H1 (cell line): ENCODE data around the gene BCL2L12. TPM values are rescaled to one million over a fixed set of nuclear protein-coding genes. Genes with fewer than 3 reads are reported as not detected.

Experiments
- CTCF ChIA-PET: fragments of 300-600 bp; sonication (Branson Sonifier 250); formaldehyde crosslinking; loops from one replicate; lab custom pipeline; 2021; ENCODE audit not compliant: partially characterized antibody; lab: Charles Lee
- POLR2A ChIA-PET: fragments of 300-600 bp; sonication (Branson Sonifier 250); formaldehyde crosslinking; loops from one replicate; lab custom pipeline; 2021; ENCODE audit warnings: inconsistent platforms; ENCODE audit not compliant: partially characterized antibody; lab: Charles Lee
- DNase-seq, 2 experiments: peaks; one replicate each; pipeline versions ENCODE4 v3.0.0 to v3.0.0-alpha.2; 2010 to 2022; ENCODE audit warnings: low spot score in 2 of 2, low read depth in 1 of 2, mixed read lengths in 1 of 2
- FAIRE-seq: peaks from 2 replicates; lab custom pipeline; 2011; peaks lifted over from hg19 to GRCh38; lab: Jason Lieb, UNC
- H2AFZ ChIP-seq: 2 replicates; pipeline ENCODE4 v1.8.1; 2012; ENCODE audit warnings: low read length, inconsistent platforms
- H2AK5ac ChIP-seq: 2 replicates; pipeline ENCODE4 v1.6.1; 2013; ENCODE audit warnings: low read depth, low read length
- H2BK120ac ChIP-seq: replicated peaks from 2 replicates; pipeline ENCODE3; 2013; ENCODE audit warnings: low read depth, low read length, inconsistent platforms
- H2BK12ac ChIP-seq: 2 replicates; pipeline ENCODE4 v1.6.1; 2013; ENCODE audit warnings: low read depth, low read length
- H2BK15ac ChIP-seq: 2 replicates; pipeline ENCODE4 v1.6.1; 2013; ENCODE audit warnings: low read length
- H2BK20ac ChIP-seq: 2 replicates; pipeline ENCODE4 v1.6.1; 2013; ENCODE audit warnings: low read length
- H2BK5ac ChIP-seq: 2 replicates; pipeline ENCODE4 v1.6.1; 2013; ENCODE audit warnings: low read depth, low read length
- H3K14ac ChIP-seq: 2 replicates; pipeline ENCODE4 v1.6.1; 2013; ENCODE audit warnings: inconsistent platforms; ENCODE audit not compliant: insufficient read length
- H3K18ac ChIP-seq: 2 replicates; pipeline ENCODE4 v1.6.1; 2013; ENCODE audit warnings: low read length; ENCODE audit errors: extremely low read depth
- H3K23ac ChIP-seq: 2 replicates; pipeline ENCODE4 v1.6.1; 2013; ENCODE audit warnings: inconsistent platforms; ENCODE audit not compliant: insufficient read length
- H3K23me2 ChIP-seq: 2 replicates; pipeline ENCODE4 v1.6.1; 2013; ENCODE audit warnings: low read depth, low read length
- H3K27ac ChIP-seq: 2 replicates; pipeline ENCODE4 v1.6.1; 2011; ENCODE audit warnings: low read depth, low read length, inconsistent platforms
- H3K27me3 ChIP-seq, 4 experiments: replicated peaks in 1 of 4; 1 replicate in 1 of 4; 2 replicates in 3 of 4; pipeline versions ENCODE4 v1.6.1 to v1.8.1; 2011 to 2013; ENCODE audit warnings: low read length in 3 of 4, mild to moderate bottlenecking in 3 of 4, inconsistent platforms in 2 of 4, mixed read lengths in 2 of 4, moderate library complexity in 1 of 4; ENCODE audit not compliant: control insufficient read depth in 3 of 4, insufficient read depth in 3 of 4; ENCODE audit errors: extremely low read depth in 1 of 4
- H3K36me3 ChIP-seq, 4 experiments: 2 replicates each; pipeline versions ENCODE4 v1.6.1 to v1.8.1; 2011 to 2013; ENCODE audit warnings: mild to moderate bottlenecking in 4 of 4, low read length in 3 of 4, moderate library complexity in 2 of 4, control low read depth in 1 of 4, inconsistent platforms in 1 of 4; ENCODE audit not compliant: insufficient read depth in 4 of 4, control insufficient read depth in 2 of 4
- H3K4ac ChIP-seq: replicated peaks from 2 replicates; pipeline ENCODE3; 2013; ENCODE audit warnings: low read length, low read depth, mixed read lengths, inconsistent platforms; ENCODE audit not compliant: insufficient read length
- H3K4me1 ChIP-seq, 4 experiments: replicated peaks in 1 of 4; 1 replicate in 1 of 4; 2 replicates in 3 of 4; pipeline versions ENCODE4 v1.6.1 to v1.8.1; 2011 to 2013; ENCODE audit warnings: low read length in 3 of 4, inconsistent platforms in 2 of 4, mixed read lengths in 1 of 4; ENCODE audit not compliant: insufficient read depth in 4 of 4, control insufficient read depth in 3 of 4
- H3K4me2 ChIP-seq, 2 experiments: 2 replicates each; pipeline versions ENCODE4 v1.6.1 to v1.8.1; 2011 to 2013; ENCODE audit warnings: low read depth in 2 of 2, low read length in 2 of 2, control low read depth in 1 of 2, inconsistent platforms in 1 of 2, mild to moderate bottlenecking in 1 of 2; ENCODE audit not compliant: insufficient read depth in 1 of 2
- H3K4me3 ChIP-seq, 4 experiments: fragments of 200-600, 300-600 bp in 1 of 4; sonication (generic), shearing (Covaris generic), sonication (Bioruptor Twin) in 1 of 4; 2 replicates each; pipeline versions ENCODE4 v1.5.1 to v1.8.1; 2011 to 2016; ENCODE audit warnings: low read length in 4 of 4, low read depth in 3 of 4, control low read depth in 2 of 4, inconsistent platforms in 2 of 4, mild to moderate bottlenecking in 2 of 4, mixed read lengths in 1 of 4, moderate library complexity in 1 of 4; ENCODE audit not compliant: insufficient read depth in 2 of 4; ENCODE audit errors: extremely low read depth in 1 of 4
- H3K56ac ChIP-seq: replicated peaks from 2 replicates; pipeline ENCODE3; 2013; ENCODE audit warnings: low read depth, mild to moderate bottlenecking, mixed read lengths, low read length, inconsistent platforms; ENCODE audit not compliant: insufficient read length
- H3K79me1 ChIP-seq: 2 replicates; pipeline ENCODE4 v1.6.1; 2013; ENCODE audit warnings: low read depth, low read length, control low read depth
- H3K79me2 ChIP-seq, 2 experiments: 2 replicates each; pipeline versions ENCODE4 v1.6.1 to v1.8.1; 2012 to 2013; ENCODE audit warnings: low read length in 2 of 2, mild to moderate bottlenecking in 2 of 2, inconsistent platforms in 1 of 2; ENCODE audit not compliant: insufficient read depth in 2 of 2, control insufficient read depth in 1 of 2
- H3K9ac ChIP-seq, 4 experiments: replicated peaks in 1 of 4; 1 replicate in 1 of 4; 2 replicates in 3 of 4; pipeline versions ENCODE4 v1.6.1 to v1.8.1; 2011 to 2013; ENCODE audit warnings: low read depth in 3 of 4, low read length in 3 of 4, control low read depth in 2 of 4, mild to moderate bottlenecking in 2 of 4, moderate library complexity in 2 of 4, inconsistent platforms in 1 of 4; ENCODE audit errors: extremely low read depth in 1 of 4
- H3K9me3 ChIP-seq, 2 experiments: 2 replicates each; pipeline versions ENCODE4 v1.6.1 to v1.8.1; 2012 to 2013; ENCODE audit warnings: mild to moderate bottlenecking in 2 of 2, moderate library complexity in 2 of 2, control low read depth in 1 of 2, inconsistent platforms in 1 of 2, low read depth in 1 of 2, low read length in 1 of 2, mixed read lengths in 1 of 2; ENCODE audit not compliant: insufficient read depth in 2 of 2
- H4K20me1 ChIP-seq, 2 experiments: replicated peaks in 1 of 2; 2 replicates each; pipeline versions ENCODE3 to v1.8.1; 2011 to 2013; ENCODE audit warnings: inconsistent platforms in 2 of 2, low read length in 2 of 2, mild to moderate bottlenecking in 1 of 2; ENCODE audit not compliant: insufficient read depth in 2 of 2, control insufficient read depth in 1 of 2
- H4K5ac ChIP-seq: 2 replicates; pipeline ENCODE4 v1.6.1; 2013; ENCODE audit warnings: low read length, low read depth, mixed read lengths, inconsistent platforms; ENCODE audit not compliant: insufficient read length
- H4K8ac ChIP-seq: 2 replicates; pipeline ENCODE4 v1.8.0; 2013; ENCODE audit warnings: mild to moderate bottlenecking, moderate library complexity, low read length, inconsistent platforms; ENCODE audit not compliant: insufficient read depth; ENCODE audit errors: extremely low read depth
- H4K91ac ChIP-seq: replicated peaks from 2 replicates; pipeline ENCODE3; 2013; ENCODE audit warnings: low read length, mixed read lengths, inconsistent platforms; ENCODE audit not compliant: insufficient read length
- BCL11A ChIP-seq, 2 experiments: IDR thresholded peaks; one replicate each; pipeline ENCODE4 v1.6.1; 2011; ENCODE audit warnings: low read depth in 2 of 2, low read length in 2 of 2, mild to moderate bottlenecking in 2 of 2
- CBX5 ChIP-seq: fragments of 300-800, 300-1000 bp; sonication (generic); IDR thresholded peaks from 2 replicates; pipeline ENCODE4 v1.7.1; 2016; ENCODE audit warnings: antibody characterized with exemption, low read length, low read depth
- FOSL1 ChIP-seq: IDR thresholded peaks from 2 replicates; pipeline ENCODE4 v1.6.1; 2011; ENCODE audit warnings: mild to moderate bottlenecking, low read depth, low read length, moderate library complexity; ENCODE audit not compliant: insufficient read depth
- MAX ChIP-seq: IDR thresholded peaks from 2 replicates; pipeline ENCODE4 v1.6.1; 2012; ENCODE audit warnings: inconsistent platforms
- NRF1 ChIP-seq: IDR thresholded peaks from 2 replicates; pipeline ENCODE4 v1.6.1; 2011; ENCODE audit warnings: mild to moderate bottlenecking, low read depth, low read length, improper control_type of control experiment
- RAD21 ChIP-seq, 2 experiments: IDR thresholded peaks in 1 of 2; conservative IDR thresholded peaks in 1 of 2; 2 replicates each; pipeline ENCODE4 v1.6.1; 2011; ENCODE audit warnings: low read depth in 2 of 2, low read length in 2 of 2, improper control_type of control experiment in 1 of 2, inconsistent platforms in 1 of 2, mild to moderate bottlenecking in 1 of 2, moderate library complexity in 1 of 2
- WGBS, 2 experiments: shearing (Covaris generic) in 1 of 2; methylation state at CpG; one replicate each; pipeline versions ENCODE4 v1.1.6 to v1.1.7; 2013 to 2015; ENCODE audit warnings: low lambda C conversion rate in 2 of 2, mixed read lengths in 2 of 2, inconsistent platforms in 1 of 2, low coverage in 1 of 2, missing lambda C conversion rate in 1 of 2; ENCODE audit not compliant: insufficient replicate concordance in 2 of 2, insufficient coverage in 1 of 2, insufficient read length in 1 of 2; ENCODE audit errors: extremely low coverage in 1 of 2, missing lambda C conversion rate in 1 of 2; 5-methylcytosine and 5-hydroxymethylcytosine counted together
- long read RNA-seq, 2 experiments: library from RNA in 1 of 2; library from capped mRNA in 1 of 2; stranded (forward); transcript quantifications; one replicate each; pipeline ENCODE4 v2.0.0, GENCODE V29; 2021; ENCODE audit warnings: inconsistent platforms in 1 of 2
- polyA minus RNA-seq, 3 experiments: library from RNA; depleted of rRNA, polyadenylated mRNA; stranded (reverse); fragments of >200 nt; gene quantifications; 1 replicate in 2 of 3; 2 replicates in 1 of 3; pipeline ENCODE4 v1.2.3, GENCODE V29; 2011
- polyA plus RNA-seq, 7 experiments: library from polyadenylated mRNA; depleted of rRNA in 3 of 7; stranded (reverse) in 5 of 7; unstranded in 2 of 7; fragments of >200 nt in 5 of 7; fragments of 200-250 nt in 2 of 7; gene quantifications; 1 replicate in 5 of 7; 2 replicates in 1 of 7; 4 replicates in 1 of 7; pipeline versions ENCODE4 v1.2.1 to v1.2.3, GENCODE V29; 2011 to 2013; ENCODE audit warnings: missing spikeins in 2 of 7, mixed read lengths in 2 of 7
- total RNA-seq: library from RNA; stranded (reverse); fragmentation: NEBNext Ultra II Directional; extraction: Animal tissue kit (Norgen Biotek cat#: 25700); gene quantifications from 2 replicates; pipeline ENCODE4 v1.2.1, GENCODE V29; 2021

Gene BCL2L12
- total RNA-seq = 126 and 133 TPM in 2 replicates
- polyA plus RNA-seq (2011; rRNA removed) = 209 and 280 TPM in 2 replicates
- polyA plus RNA-seq (2011; cell fraction: cytosol; rRNA removed) = 167 TPM
- 185 TPM for polyA plus RNA-seq (2011; cell fraction: nucleus; rRNA removed)
- polyA plus RNA-seq (2012, experiment 1 of 2) = 158 to 202 TPM (median 170 TPM) in 4 replicates
- 242 TPM for polyA plus RNA-seq (2012, experiment 2 of 2)
- polyA plus RNA-seq (2013, experiment 1 of 2) = 213 TPM
- polyA plus RNA-seq (2013, experiment 2 of 2) = 198 TPM
- 19.6 and 20.5 TPM in 2 replicates for polyA minus RNA-seq (2011; rRNA and poly(A)+ RNA removed)
- polyA minus RNA-seq (2011; cell fraction: cytosol; rRNA and poly(A)+ RNA removed) = 48.1 TPM
- 26.9 TPM for polyA minus RNA-seq (2011; cell fraction: nucleus; rRNA and poly(A)+ RNA removed)
- long read RNA-seq, experiment 1, transcript BCL2L12-207 (6 exons, 893 nt) = minor isoform, 13 of 126 reads
- long read RNA-seq, experiment 1, transcript BCL2L12-212 (7 exons, 1,854 nt) = major isoform, 67 of 126 reads
- long read RNA-seq, experiment 1, partial matches to known transcripts = 27 of 126 reads
- long read RNA-seq, experiment 1, other reads (novel, unspliced or antisense) = 15 of 126 reads
- long read RNA-seq, experiment 2, partial matches to known transcripts = 0 of 2 reads
- long read RNA-seq, experiment 2, other reads (novel, unspliced or antisense) = 2 of 2 reads

- H4K8ac ChIP-seq = peak within 1 kb of the TSS; percentile 69; the same call in 1 of the 2 replicates
- H2BK15ac ChIP-seq = peak within 1 kb of the TSS; percentile 98; the same call in 1 of the 2 replicates
- peaks cover 12 to 38% (median 25%) of the 10 kb centered on the region in 4 experiments; a peak in 7 of 8 replicates for H3K36me3 ChIP-seq
- peak within 1 kb of the TSS; percentile 43; the same call in 1 of the 2 replicates for H2BK12ac ChIP-seq
- CTCF ChIA-PET = interaction anchor here (0.7 to 2.3 kb wide), 7 partner anchors 9 to 24 kb away, joined by 3 to 13 read pairs (median 6); partner anchors contain the start of gene ADM5
- no peak within 1 kb of the TSS for H2BK120ac ChIP-seq
- H3K18ac ChIP-seq = peak within 1 kb of the TSS; percentile 96
- peak within 1 kb of the TSS; percentile 66; the same call in 1 of the 2 replicates for H2AK5ac ChIP-seq
- peaks cover 1 to 2% of the 10 kb centered on the region in 2 experiments for H3K9me3 ChIP-seq
- H3K79me2 ChIP-seq = peaks cover 5 to 32% of the 10 kb centered on the region in 2 experiments; a peak in 2 of 4 replicates
- H3K23ac ChIP-seq = no peak within 1 kb of the TSS
- peak; percentile 86 to 98 for DNase-seq
- no peak within 1 kb of the TSS for H2BK20ac ChIP-seq
- H3K4me2 ChIP-seq = peak within 1 kb of the TSS; percentile 85 to 89
- POLR2A ChIA-PET = interaction anchor here (1.0 to 18.0 kb wide), 11 partner anchors 8 to 173 kb away, joined by 3 to 275 read pairs (median 10); partner anchors contain the start of genes ADM5, CPT1C, NOSIP and PRMT1
- peaks cover 0 to 7% (median 2%) of the 10 kb centered on the region in 4 experiments; a peak in 4 of 7 replicates for H3K4me1 ChIP-seq
- H4K20me1 ChIP-seq = peaks cover 6 to 9% of the 10 kb centered on the region in 2 experiments
- H3K27me3 ChIP-seq = no peaks in the 10 kb centered on the region
- no peak within 1 kb of the TSS for H3K14ac ChIP-seq
- peaks cover 15% of the 10 kb centered on the region for H3K23me2 ChIP-seq
- peak within 1 kb of the TSS; percentile 89 to 98 (median 96) for H3K4me3 ChIP-seq
- no peak within 1 kb of the TSS for H3K4ac ChIP-seq
- H2AFZ ChIP-seq = 0 out of 2 replicates have a peak within 1 kb of the TSS, but pooled peaks have one; percentile 31
- H3K79me1 ChIP-seq = peaks cover 5% of the 10 kb centered on the region
- peak within 1 kb of the TSS; percentile 54 for H4K91ac ChIP-seq
- 1% methylated on average over 46 of the region's 50 CpGs; no CpG with 5 or more reads in 1 of the 2 experiments for WGBS, 2 experiments
- peak within 1 kb of the TSS; percentile 58 to 92 (median 80) for H3K9ac ChIP-seq
- H4K5ac ChIP-seq = peak within 1 kb of the TSS; percentile 90
- peak; percentile 60 for FAIRE-seq
- peak within 1 kb of the TSS; percentile 72 for H3K27ac ChIP-seq
- peak within 1 kb of the TSS; percentile 86 for H3K56ac ChIP-seq
- H2BK5ac ChIP-seq = peak within 1 kb of the TSS; percentile 86
- TF ChIP-seq MAX = no peak
- no peak for TF ChIP-seq RAD21 (IDR thresholded peaks at IDR 0.05 in 1 of 2, conservative IDR thresholded peaks at IDR 0.05 in 1 of 2; ENCODE audit: low read depth in 2 of 2, low read length in 2 of 2)
- TF ChIP-seq BCL11A (IDR thresholded peaks at IDR 0.05; ENCODE audit: low read depth in 2 of 2, low read length in 2 of 2) = no peak
- TF ChIP-seq CBX5 = no peak
- TF ChIP-seq NRF1 = peak; percentile 95
- TF ChIP-seq FOSL1 = no peak
Measured at GRCh38 chr19:49665351-49666119, at the start of gene BCL2L12, which contains the start of gene IRF3. TSS of gene BCL2L12 (plus strand) at chr19:49665933. CDS start at chr19:49666693, 760 bp downstream. TSS of gene IRF3 (minus strand) at chr19:49665857. CDS start at chr19:49664838, 1,019 bp downstream.
